HUES64 (cell line): Measurements from ENCODE around the gene ARHGEF3.

Source experiments
- H3K27ac ChIP-seq: 2 replicates; pipeline ENCODE4 v1.7.0; 2013; ENCODE audit warnings: low read depth, low read length, inconsistent platforms
- H3K27me3 ChIP-seq: 2 replicates; pipeline ENCODE4 v1.6.1; 2013; ENCODE audit warnings: mild to moderate bottlenecking, low read length; ENCODE audit not compliant: insufficient read depth
- H3K36me3 ChIP-seq: 2 replicates; pipeline ENCODE4 v1.6.1; 2013; ENCODE audit warnings: mild to moderate bottlenecking, low read length; ENCODE audit not compliant: insufficient read depth
- H3K4me1 ChIP-seq: 2 replicates; pipeline ENCODE4 v1.6.1; 2013; ENCODE audit warnings: mild to moderate bottlenecking, low read length, moderate library complexity; ENCODE audit not compliant: insufficient read depth
- H3K4me3 ChIP-seq: 2 replicates; pipeline ENCODE4 v1.5.1; 2013; ENCODE audit warnings: mild to moderate bottlenecking, low read length, moderate library complexity
- H3K9ac ChIP-seq: 2 replicates; pipeline ENCODE4 v1.6.1; 2013; ENCODE audit warnings: mild to moderate bottlenecking, low read depth, low read length
- H3K9me3 ChIP-seq: 2 replicates; pipeline ENCODE4 v1.6.1; 2013; ENCODE audit warnings: low read depth, low read length; ENCODE audit not compliant: insufficient read depth
- WGBS: fragments of 150-250, 120-280 bp; methylation state at CpG from one replicate; pipeline ENCODE4 v1.1.7; 2013; ENCODE audit warnings: missing lambda C conversion rate; 5-methylcytosine and 5-hydroxymethylcytosine counted together

Gene ARHGEF3

DNA sequence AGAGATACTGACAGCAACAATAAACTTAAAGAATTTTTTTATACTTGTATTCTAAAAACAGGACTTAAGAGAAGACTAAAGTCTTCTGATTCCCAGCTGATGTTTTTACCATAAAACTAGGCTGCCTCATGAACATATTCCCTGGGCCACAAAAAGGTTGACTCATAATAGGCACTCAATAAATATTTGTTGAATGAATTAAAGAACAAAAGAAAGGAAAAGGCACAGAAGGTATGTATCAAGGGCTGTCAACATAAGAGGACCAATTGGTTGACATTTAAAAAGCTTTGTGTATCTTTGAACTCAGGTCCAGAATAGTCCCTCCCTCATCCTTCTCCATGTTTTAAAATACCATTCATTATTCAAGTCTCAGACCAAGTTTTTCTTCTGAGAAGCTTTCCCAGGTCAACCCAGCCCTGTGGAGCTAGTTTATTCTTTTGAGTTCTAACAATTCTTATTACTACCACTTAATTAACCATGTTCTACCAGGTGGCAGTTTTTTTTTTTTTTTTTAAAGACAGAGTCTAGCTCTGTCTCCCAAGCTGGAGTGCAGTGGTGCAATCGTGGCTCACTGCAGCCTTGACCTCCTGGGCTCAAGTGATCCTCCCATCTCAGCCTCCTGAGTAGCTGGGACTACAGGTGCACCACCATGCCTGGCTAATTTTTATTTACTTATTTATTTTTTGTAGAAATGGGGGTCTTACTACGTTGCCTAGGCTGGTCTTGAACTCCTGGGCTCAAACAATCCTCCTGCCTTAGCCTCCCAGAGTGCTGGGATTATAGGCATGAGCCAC, 17.5 kb upstream of the ARHGEF3 start:
- Histone ChIP-seq H3K27me3 (no peaks in the 10 kb centered on the region), H3K9me3 (no peaks in the 10 kb centered on the region), H3K9ac (no peak overlapping the region), H3K27ac (no peak overlapping the region), H3K36me3 (no peaks in the 10 kb centered on the region), H3K4me3 (no peak overlapping the region), H3K4me1 (peaks cover 22% of the 10 kb centered on the region)
- 89% methylated on average over 2 of the region's 2 CpGs for WGBS

DNA sequence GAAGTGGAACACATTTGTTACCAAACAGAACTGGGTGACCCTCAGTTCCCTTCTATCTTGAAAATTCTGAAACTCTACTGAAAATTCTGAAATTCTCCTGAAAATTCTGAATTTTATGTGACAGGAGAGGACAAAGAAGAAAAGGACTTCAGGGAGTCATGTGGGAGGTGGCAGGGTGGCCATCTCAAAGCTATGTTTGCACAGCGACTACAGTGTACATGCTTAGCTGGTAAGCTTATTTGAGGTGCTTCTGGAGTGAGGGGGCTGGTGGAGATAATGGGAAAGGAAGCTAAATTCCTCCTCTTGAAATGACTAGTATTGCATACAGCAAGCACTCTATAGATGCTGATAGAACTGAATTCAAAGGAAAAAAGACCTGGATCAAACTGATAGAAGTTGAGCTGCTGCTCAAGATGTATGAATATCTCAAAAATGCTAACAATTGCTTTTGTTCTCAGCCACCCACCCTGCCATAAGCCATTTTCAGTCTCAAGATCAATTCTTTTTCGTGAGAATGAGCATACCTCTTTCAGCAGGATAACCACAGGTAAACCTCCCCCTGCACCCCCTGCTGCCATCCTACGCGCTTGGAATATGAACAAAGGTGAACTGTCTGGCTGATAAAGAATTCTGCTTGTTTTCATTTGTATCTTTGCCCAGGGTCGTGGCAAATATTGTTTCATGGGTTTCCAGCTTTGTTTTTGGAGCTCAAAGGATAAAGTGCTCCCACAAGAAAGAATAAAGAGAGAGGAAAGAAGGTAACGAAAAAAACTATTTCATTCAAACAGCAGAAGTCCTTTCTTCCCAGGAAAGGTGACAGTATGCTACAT, 16.6 kb upstream of the ARHGEF3 start:
- no peaks in the 10 kb centered on the region for H3K27me3 ChIP-seq
- no peak overlapping the region for H3K9ac ChIP-seq
- no peaks in the 10 kb centered on the region for H3K36me3 ChIP-seq
- peaks cover 13% of the 10 kb centered on the region for H3K4me1 ChIP-seq
- no peak overlapping the region for H3K27ac ChIP-seq
- no peak overlapping the region for H3K4me3 ChIP-seq
- 86% methylated on average over 6 of the region's 6 CpGs for WGBS
- H3K9me3 ChIP-seq, result no peaks in the 10 kb centered on the region

- H3K27me3 ChIP-seq, result no peaks in the 10 kb centered on the region
- WGBS, result 91% methylated on average over 4 of the region's 4 CpGs
- no peak overlapping the region for H3K9ac ChIP-seq
- peaks cover 6% of the 10 kb centered on the region; the same call in 1 of the 2 replicates for H3K4me1 ChIP-seq
- H3K36me3 ChIP-seq, result no peaks in the 10 kb centered on the region
- H3K4me3 ChIP-seq, result no peak overlapping the region
- no peaks in the 10 kb centered on the region for H3K9me3 ChIP-seq
- no peak overlapping the region for H3K27ac ChIP-seq
Measured at GRCh38 chr3:56817646-56818045, 15.9 kb upstream of the ARHGEF3 start.

GRCh38 chr3:56816061-56816460, 14.3 kb upstream of the ARHGEF3 start:
- no peaks in the 10 kb centered on the region for H3K36me3 ChIP-seq
- no peaks in the 10 kb centered on the region for H3K27me3 ChIP-seq
- H3K4me3 ChIP-seq, result no peak overlapping the region
- H3K4me1 ChIP-seq, result peaks cover 2% of the 10 kb centered on the region; the same call in 1 of the 2 replicates
- no peak overlapping the region for H3K9ac ChIP-seq
- no peaks in the 10 kb centered on the region for H3K9me3 ChIP-seq
- no peak overlapping the region for H3K27ac ChIP-seq

DNA sequence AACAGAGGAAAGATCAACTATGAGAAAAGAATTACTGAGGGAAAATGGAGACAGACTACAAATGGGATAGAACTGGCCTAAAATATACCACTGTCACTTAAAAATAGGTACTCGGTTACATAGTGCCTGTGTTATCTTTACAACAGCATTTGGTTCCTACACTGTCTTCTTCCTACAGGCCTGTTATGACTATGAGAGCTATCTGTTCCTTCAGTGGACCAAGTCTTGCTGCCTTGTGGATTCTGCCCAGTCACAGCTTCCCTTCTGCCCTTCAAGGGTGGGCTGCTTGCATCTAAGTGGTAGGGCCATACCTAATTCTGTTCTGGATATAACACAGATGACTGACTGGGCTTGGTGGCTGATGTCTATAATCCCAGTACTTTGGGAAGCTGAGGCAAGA, 13.8 kb upstream of the ARHGEF3 start:
- Histone ChIP-seq H3K4me1 (peaks cover 2% of the 10 kb centered on the region; the same call in 1 of the 2 replicates), H3K36me3 (no peaks in the 10 kb centered on the region), H3K27ac (no peak overlapping the region), H3K27me3 (no peaks in the 10 kb centered on the region), H3K9me3 (no peaks in the 10 kb centered on the region), H3K9ac (no peak overlapping the region), H3K4me3 (no peak overlapping the region)
- 87% methylated on average over 1 of the region's 1 CpG for WGBS

GRCh38 chr3:56813653-56813960, 11.9 kb upstream of the ARHGEF3 start:
- no peak overlapping the region for H3K27ac ChIP-seq
- H3K36me3 ChIP-seq, result no peaks in the 10 kb centered on the region
- WGBS, result 52% methylated on average over 1 of the region's 1 CpG

DNA sequence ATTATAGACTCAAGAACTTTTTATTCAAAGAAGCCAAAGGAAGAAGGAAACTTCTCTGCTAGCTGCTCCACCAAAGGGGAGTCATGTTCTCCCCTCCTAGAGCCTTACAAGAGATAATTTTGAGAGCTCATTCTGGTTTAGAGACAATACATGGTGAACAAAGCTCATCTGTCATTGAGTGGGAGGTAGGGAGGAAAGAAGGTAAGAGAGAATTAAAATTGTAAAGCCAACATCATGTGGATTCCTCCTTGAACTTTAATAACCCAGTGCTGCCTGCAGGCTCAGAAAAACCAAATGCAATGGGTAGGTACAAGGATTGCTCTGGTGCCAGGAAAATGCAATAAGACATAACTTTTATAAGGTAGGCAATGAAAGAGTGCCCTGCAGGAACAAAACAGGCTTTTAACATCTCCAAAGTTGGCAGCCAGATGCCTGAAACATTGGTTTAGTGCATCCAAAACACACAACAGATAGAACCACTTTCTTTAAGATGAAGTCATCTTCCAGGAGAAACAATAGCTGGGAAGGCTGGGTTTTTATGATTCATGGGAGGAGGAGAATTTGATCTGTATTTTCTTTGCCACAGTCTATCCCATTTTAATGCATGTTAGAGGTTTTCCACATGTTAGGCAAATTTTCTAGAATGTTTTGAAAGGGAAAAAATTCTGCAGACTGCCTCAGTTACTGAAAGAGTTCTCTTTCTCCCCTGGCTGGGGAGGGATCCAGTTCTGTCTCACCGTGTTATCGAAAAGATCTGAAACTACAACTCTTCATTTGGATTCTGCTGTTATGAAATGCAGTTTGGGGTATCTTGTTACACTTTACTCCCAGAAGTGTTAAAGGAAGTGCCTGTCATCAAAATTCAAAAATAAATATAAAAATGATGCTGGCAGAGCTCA, 11.3 kb upstream of the ARHGEF3 start:
- Histone ChIP-seq H3K27me3 (no peaks in the 10 kb centered on the region), H3K36me3 (no peaks in the 10 kb centered on the region), H3K9ac (no peak overlapping the region), H3K9me3 (no peaks in the 10 kb centered on the region), H3K4me1 (no peaks in the 10 kb centered on the region), H3K4me3 (no peak overlapping the region), H3K27ac (no peak overlapping the region)
- no CpG with 5 or more reads among the region's 2 CpGs for WGBS

More at GRCh38 chr3:56813653-56813960, 11.9 kb upstream of the ARHGEF3 start:
- H3K9ac ChIP-seq, result no peak overlapping the region
- H3K27me3 ChIP-seq, result no peaks in the 10 kb centered on the region
- H3K4me1 ChIP-seq, result peaks cover 2% of the 10 kb centered on the region; the same call in 1 of the 2 replicates
- H3K4me3 ChIP-seq, result no peak overlapping the region
- no peaks in the 10 kb centered on the region for H3K9me3 ChIP-seq

GRCh38 chr3:56811546-56812202, 9.9 kb upstream of the ARHGEF3 start:
- no peak overlapping the region for H3K4me3 ChIP-seq
- WGBS, result 97% methylated on average over 5 of the region's 5 CpGs
- H3K27me3 ChIP-seq, result no peaks in the 10 kb centered on the region
- no peaks in the 10 kb centered on the region for H3K9me3 ChIP-seq
- no peak overlapping the region for H3K9ac ChIP-seq
- no peak overlapping the region for H3K27ac ChIP-seq
- H3K36me3 ChIP-seq, result no peaks in the 10 kb centered on the region
- no peaks in the 10 kb centered on the region for H3K4me1 ChIP-seq

DNA sequence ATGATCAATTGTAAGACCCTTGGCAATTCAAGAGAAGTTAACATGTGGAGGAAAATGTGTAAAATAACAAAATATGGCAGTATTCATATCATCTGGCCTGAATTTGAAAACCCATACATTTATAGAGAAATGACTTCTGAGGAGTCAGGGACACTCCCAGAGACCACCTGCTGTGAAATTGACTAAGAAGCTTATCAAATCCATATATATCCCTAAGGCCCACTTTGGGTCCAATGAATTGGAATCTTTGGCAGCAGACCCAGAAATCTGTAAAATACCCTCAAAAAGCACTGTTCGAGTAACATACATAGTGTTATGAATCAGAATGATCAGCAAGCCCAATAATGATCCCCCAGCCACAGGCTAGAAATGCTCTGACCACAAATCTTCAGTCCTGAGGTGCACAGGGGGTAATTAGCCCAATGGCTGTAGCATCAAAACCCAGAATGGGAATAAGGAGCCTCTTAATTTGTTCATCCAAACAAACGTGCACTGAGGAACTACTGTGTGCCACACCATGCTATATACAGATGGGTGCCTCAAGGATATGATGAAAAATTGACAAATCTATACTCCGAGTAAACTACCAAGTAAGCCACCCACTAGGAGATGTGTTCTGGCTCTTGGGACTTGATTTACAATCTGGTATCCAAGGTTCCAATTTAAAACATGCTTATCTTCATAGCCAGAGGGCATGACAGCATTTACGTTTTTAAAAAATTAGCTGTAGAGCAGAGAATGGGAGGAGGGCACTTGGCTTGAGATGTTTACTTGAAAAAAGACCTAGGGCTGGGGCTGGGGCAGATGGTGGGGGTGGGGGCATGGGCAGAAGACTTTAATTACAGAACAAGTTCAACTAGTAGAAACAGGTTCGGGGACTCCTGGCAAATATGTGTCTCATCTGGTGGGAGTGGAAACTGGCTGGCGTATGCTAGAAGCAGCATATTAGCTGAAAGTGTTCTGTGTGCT, 9.1 kb upstream of the ARHGEF3 start:
- H3K27me3 ChIP-seq, result no peaks in the 10 kb centered on the region
- no peak overlapping the region for H3K4me3 ChIP-seq
- H3K9ac ChIP-seq, result no peak overlapping the region
- no peaks in the 10 kb centered on the region for H3K4me1 ChIP-seq
- H3K9me3 ChIP-seq, result no peaks in the 10 kb centered on the region
- 88% methylated on average over 6 of the region's 6 CpGs for WGBS
- no peaks in the 10 kb centered on the region for H3K36me3 ChIP-seq
- no peak overlapping the region for H3K27ac ChIP-seq

DNA sequence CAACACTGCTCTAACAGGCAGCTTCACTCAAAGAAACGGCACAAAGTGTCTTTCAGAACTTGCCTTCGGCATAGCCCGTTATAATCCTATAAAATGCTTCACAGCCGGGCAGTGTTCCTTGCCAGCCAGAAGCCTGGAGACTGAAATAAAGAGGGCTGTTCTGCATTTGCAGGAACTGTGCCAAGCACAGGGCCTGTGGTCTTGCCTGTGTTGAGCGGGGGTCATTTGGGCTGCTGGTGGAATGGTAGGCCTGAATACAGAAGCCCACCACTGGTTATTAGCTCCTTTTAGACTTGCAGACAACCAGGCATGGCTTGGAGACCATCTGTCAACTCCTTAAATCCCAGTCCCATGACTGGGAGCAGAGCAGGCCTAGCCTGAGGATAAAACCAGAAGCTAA, 4.7 kb upstream of the ARHGEF3 start:
- H3K27me3 ChIP-seq, result peaks cover 2% of the 10 kb centered on the region
- no peak overlapping the region for H3K9ac ChIP-seq
- no peak overlapping the region for H3K4me3 ChIP-seq
- H3K36me3 ChIP-seq, result no peaks in the 10 kb centered on the region
- H3K9me3 ChIP-seq, result no peaks in the 10 kb centered on the region
- H3K4me1 ChIP-seq, result no peaks in the 10 kb centered on the region
- WGBS, result 89% methylated on average over 5 of the region's 5 CpGs
- H3K27ac ChIP-seq, result no peak overlapping the region
